Epithelial cell of esophagus (primary cell): Measurements from ENCODE around the gene OR5AN1.
"Not testable (repeated sequence)": the region's sequence is repeated elsewhere in the genome, so short reads cannot be mapped to it uniquely, and the experiment has no call there.

Experiments used
- DNase-seq: peaks from one replicate; pipeline ENCODE4 v3.0.0; 2010; ENCODE audit warnings: low read depth
- H3K4me3 ChIP-seq: 2 replicates; pipeline ENCODE4 v1.5.1; 2011; ENCODE audit warnings: mild to moderate bottlenecking, low read length, control low read depth
- TF ChIP-seq, protein P1 (sequence below): IDR thresholded peaks from 2 replicates; pipeline ENCODE4 v1.5.1; 2011; ENCODE audit warnings: low read depth, mild to moderate bottlenecking, low read length, control low read depth, inconsistent platforms; ENCODE audit not compliant: insufficient read depth; ENCODE audit errors: missing control alignments

OR5AN1 gene

DNA sequence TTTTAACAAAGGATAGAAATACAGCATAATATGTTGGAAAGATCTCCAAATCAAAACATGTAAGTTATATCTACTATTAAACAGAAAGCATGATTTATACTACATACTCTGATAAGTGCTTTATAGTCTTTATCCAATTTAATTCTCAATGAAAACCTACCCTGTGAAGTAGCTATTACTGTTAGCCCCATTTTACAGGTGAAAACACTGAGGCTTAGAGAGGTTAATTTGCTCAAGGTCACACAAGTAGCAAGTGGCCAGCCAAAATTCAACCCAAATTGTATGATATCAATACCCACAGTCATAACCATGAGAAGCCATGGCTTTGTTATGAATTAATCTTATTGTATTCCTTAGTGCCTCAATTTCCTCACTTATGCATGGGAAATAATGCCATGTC is 675 bp upstream of the OR5AN1 start:
- no peak for DNase-seq
- TF ChIP-seq, protein P1, sequence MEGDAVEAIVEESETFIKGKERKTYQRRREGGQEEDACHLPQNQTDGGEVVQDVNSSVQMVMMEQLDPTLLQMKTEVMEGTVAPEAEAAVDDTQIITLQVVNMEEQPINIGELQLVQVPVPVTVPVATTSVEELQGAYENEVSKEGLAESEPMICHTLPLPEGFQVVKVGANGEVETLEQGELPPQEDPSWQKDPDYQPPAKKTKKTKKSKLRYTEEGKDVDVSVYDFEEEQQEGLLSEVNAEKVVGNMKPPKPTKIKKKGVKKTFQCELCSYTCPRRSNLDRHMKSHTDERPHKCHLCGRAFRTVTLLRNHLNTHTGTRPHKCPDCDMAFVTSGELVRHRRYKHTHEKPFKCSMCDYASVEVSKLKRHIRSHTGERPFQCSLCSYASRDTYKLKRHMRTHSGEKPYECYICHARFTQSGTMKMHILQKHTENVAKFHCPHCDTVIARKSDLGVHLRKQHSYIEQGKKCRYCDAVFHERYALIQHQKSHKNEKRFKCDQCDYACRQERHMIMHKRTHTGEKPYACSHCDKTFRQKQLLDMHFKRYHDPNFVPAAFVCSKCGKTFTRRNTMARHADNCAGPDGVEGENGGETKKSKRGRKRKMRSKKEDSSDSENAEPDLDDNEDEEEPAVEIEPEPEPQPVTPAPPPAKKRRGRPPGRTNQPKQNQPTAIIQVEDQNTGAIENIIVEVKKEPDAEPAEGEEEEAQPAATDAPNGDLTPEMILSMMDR, result no peak
- H3K4me3 ChIP-seq, result no peak overlapping the region

DNA sequence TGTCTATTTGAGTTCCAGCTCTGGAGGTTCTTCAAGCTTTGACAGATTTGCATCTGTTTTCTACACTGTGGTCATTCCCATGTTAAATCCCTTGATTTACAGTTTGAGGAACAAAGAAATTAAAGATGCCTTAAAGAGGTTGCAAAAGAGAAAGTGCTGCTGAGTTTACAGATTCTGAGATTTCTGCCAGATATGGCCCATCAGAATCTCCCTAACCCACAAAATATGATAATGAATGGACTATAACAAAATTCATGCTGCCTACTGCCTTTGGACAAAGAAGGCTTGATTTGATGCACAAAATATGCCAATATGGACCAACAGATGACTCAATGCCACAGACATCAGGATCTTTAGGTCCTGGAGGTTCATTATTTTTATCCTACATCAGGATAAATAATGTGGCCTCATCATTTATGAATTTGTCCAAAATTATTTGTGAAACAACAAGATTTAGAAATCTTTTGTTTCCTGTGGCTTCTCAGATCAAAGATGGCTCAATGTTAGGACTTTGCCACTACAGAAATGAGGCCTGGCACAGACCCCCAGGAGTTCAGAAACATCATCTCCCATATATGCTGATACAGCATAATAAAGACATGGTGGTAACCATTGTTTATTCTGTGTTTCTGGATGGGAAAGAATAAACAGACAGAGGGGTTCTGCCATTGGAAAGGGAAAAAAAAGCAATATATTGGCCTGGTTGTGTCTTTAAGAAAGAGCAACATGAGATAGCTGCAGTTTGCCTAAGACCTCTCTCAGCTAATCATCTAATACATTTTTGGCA is 6.7 kb downstream of the OR5AN1 start:
- H3K4me3 ChIP-seq, result no peak overlapping the region
- TF ChIP-seq, protein P1, result no peak
- no peak for DNase-seq

DNA sequence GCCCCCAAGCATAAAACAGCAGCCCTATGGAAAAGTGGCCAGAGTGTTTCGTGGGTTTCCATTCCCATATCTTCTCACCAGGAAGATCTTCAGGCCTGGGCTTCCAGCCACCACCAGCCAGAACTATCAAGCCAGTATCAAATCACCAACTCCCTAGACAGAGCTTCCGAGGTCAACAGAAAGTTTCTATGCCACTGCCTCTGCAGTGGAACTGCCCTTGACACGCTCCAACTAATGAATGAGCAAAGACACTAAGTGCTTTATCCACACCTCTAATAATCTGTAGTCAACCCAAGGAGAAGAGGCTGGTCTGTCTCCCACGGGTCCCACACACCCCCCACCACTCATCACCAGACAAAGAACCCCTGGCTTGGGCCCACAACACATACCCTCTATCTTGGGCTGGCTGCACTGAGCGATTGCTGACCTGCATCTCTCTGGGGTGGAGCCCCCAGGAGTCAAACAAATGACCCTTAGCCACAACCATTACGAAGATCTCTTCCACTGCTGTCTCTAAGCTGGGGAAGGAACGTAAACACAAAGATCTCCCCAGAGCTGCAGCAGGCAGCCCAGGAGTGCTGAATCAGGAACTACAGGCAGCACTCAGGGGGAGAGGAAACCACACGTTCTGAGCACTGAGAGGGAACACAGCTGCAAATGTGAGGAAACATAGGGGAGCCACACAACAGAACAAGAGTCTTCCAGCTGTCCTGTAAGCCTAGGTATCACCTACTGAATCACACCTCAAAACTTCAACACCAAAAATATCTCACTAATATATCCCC is 9.7 kb downstream of the OR5AN1 start:
- H3K4me3 ChIP-seq, result no peak overlapping the region
- no peak for DNase-seq
- TF ChIP-seq, protein P1, result no peak

DNA sequence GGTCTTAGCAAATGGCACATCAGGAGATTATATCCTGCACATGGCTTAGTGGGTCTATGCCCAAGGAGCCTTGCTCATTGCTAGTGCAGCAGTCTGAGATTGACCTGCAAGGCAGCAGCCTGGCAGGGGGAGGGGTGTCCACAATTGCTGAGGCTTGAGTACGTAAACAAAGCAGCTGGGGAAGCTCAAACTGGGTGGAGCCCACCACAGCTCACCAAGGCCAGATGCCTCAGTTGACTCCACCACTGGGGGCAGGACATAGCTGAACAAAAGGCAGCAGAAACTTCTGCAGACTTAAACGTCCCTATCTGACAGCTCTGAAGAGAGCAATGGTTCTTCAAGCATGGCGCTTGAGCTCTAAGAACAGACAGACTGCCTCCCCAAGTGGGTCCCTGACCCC is 13.6 kb downstream of the OR5AN1 start:
- H3K4me3 ChIP-seq, DNase-seq: not testable (repeated sequence)

DNA sequence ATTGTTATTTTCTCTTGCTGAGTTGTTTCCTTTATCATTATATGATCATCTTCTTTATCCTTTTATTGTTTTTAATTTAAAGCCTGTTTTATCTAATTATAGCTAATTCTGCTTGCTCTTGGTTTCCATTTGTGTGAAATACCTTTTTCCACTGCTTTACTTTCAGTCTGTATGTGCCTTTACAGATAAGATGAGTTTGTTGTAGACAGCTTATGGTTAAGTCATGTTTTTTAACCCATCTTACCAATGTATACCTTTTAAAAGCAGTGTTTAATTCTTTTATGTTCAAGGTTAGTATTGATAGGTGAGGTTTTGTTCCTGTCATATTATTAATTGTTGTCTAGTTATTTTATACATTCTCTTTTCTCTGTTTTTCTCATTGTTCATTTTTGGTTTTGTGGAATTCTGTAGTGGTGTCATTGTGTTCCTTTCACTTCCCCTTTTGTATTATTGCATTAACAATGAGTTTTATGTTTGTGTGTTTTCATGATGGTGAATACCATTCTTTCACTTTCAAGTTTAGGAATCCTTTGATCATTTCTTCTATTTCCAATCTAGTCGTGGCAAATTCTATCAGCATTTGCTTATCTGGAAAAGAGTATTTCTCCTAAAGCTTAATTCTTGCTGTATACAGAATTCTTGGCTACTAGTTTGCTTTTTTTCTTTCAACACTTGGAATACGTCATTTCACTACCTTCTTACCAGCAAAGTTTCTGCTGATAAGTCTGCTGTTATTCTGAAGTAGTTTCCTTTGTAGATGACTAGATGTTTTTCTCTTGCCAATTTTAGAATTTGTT is 21.8 kb downstream of the OR5AN1 start:
- TF ChIP-seq, protein P1, result no peak
- no peak overlapping the region for H3K4me3 ChIP-seq
- DNase-seq, result no peak

DNA sequence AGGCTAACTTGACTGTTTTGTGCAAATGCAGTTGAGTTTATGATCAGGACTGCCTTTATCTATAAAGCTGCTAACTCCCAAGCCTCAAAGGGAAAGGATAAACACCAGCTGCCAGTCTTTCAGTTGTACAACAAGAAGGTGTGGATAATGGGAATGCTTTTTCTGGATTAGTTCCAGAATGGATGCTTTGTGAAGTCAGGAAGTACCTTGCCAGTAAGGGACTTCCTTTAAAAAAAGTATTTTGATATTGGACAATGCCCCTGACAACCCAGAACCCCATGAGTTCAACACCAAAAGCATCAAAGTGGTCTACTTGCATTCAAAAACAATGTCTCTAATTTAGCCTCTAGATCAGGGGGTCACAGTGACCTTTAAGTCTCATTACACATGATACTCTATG is 35.5 kb downstream of the OR5AN1 start:
- no peak for DNase-seq
- no peak overlapping the region for H3K4me3 ChIP-seq
- TF ChIP-seq, protein P1, result no peak

DNA sequence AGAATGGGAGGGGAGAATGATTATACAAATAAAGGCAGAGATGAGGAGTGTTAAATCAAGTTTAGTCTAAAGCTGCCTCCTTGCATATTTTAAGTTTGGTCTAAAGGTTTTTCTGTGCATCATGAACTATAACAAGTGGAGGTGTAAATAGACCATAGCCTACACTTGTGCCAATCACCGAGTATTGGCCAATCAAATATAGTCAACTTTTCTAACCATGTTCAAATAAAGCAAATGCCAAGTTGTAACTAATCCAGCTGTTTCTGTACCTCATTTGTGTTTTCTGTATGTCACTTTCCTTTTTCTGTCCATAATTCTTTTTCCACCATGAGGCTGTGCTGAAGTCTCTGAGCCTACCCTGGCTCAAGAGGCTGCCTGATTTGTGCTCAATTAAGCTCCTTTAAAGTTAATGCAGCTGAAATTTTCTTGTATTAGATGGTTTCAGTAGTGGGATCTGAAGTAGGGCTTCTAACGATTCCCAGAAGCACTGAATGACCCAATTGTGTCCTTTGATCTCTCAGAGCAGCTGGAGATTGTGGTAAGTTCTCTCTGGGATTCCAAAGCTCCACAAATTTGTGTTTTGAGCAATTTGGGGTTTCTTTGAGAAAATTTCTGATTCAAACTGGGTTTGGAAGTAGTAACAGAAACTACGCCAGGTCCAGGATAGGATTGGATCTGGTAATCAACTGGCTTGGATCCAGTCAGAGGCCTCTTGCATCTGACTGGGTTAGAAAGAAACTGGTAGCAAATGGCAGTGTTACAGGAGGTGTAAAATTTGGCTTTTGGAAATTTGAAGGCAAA is 42.0 kb downstream of the OR5AN1 start:
- TF ChIP-seq, protein P1, result no peak
- no peak overlapping the region for H3K4me3 ChIP-seq
- no peak for DNase-seq
